G401.6 (cell line): Measurements from ENCODE around the gene GPHB5.
"Not testable (repeated sequence)": the region's sequence is repeated elsewhere in the genome, so short reads cannot be mapped to it uniquely, and the experiment has no call there.

ENCODE experiments used
- FAIRE-seq: peaks from 2 replicates; lab custom pipeline; 2012; peaks lifted over from hg19 to GRCh38; lab: Jason Lieb, UNC

The GPHB5 gene, protein sequence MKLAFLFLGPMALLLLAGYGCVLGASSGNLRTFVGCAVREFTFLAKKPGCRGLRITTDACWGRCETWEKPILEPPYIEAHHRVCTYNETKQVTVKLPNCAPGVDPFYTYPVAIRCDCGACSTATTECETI

DNA sequence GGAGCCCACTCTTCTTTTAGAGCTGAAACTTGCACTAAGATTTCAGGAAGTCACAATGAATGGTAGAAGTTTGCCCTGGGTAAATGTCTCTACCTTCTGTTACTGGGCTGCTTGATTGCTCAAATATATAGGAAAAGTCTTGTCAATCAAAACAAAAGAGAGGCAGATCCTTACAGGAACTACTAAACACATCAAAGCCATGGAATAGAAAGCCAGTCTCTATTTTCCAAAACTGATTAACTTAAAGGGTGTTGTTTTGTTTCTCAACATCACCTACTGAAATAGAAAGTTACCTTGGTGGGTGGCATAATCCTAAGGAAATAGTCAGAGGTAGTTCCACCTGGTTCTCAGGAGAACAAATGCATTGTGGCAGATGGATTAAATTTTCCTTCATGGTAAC is at the start of gene GPHB5:
GPHB5 (minus strand) TSS at position 101 of the 400 bp plus-strand sequence. CDS start 1,086 bp downstream, outside the sequence.
- FAIRE-seq: no peak

DNA sequence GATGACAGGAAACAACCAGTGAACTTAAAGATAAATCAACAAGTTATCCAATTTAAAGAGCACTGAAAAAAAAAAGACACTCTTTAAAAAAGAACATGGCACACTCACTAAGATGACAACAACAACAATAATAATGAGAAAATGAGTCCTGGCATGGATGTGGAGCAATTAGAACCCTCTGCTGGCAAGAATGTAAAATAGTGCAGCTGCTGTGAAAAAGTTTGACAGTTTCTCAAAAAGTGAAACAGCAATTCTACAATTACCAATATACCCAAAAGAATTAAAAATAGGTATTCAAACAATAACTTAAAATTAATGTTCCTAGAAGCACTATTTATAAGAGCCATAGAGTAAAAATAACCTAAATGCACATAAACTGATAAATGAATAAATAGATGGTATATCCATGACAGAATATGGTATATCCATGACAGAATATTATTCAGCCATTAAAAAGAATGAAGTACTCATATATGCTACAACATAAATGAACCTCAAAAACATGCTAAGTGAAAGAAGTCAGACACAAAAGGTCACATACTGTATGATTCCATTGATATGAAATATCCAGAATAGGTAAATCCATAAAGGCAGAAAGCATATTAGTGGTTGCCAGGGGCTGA is 49.1 kb upstream of the GPHB5 start:
- no peak for FAIRE-seq

DNA sequence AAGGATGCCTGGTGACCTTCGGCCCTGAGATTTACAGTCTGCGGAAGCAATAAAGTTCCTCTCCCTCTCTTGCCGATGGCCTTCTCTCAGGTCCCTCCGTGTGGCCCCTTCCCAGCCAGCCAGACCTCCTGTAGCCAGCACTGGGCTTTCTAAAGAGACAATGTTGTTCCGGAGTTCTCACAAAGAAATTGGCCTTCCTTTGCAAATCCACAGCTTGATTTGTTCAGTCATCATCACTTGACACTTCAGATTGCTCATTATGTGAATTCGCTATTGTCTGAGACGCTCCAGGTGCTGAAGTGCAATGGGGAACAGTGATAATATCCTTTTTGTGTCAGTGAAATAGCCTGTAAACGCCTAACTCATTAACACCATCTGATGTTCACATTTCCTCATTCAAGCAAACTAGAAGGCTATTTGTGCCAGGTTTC is 43.7 kb upstream of the GPHB5 start:
- no peak for FAIRE-seq

DNA sequence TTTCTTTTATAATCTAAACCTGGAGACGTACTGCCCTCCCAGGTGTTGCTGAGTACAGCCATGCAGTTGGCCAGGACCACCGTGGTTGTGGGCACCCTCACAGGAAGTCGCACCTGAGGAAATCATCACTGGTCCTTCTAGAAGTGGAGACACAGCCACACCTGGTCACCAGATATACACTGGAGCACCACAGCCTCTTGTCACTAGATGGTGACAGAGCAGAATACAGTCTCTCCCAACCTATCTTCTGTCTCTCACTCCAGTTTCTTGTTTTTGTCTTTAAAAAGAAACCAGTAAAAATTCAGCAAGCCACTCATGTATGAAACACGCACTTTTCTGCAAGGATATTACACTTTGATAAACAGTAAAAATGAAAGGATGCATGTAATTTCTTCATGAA is 43.1 kb upstream of the GPHB5 start:
- no peak for FAIRE-seq

DNA sequence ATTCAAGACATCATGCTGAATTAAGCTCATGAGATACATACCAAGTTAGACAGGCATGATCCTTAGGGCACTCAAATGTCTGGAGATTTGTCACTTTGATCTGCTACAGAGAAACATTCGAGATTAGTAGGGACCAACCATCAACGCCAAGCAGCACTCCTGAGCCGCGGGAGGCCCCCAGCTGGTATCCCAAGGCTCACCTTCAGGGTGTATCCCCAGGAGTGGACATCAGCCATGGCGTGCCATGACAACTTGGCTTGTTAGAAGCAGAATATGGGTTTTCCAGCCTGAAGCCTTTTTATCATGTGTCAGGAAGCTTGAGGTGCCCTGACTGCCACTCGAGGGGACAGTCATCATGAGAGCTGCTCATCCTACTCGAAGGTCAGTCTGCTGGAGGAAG is 39.1 kb upstream of the GPHB5 start:
- no peak for FAIRE-seq

DNA sequence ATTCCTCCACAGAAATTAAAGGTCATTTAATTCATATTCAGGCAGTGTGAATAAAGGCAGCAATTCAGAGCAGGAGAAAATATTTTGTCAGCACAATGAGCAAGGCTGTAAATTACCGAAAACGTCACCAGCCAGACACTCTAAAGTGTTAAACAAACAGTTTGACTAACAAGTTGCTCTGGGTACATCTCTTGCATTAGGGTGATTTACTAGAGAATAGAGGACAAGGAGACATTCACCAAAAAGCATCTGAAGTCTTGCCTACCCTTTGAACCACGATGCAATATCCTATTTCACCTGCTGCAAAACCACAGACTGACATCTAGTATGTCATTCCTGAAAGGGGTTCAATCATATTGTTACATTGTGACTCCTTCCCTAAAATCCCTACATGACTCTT is 27.1 kb upstream of the GPHB5 start:
- FAIRE-seq: no peak

DNA sequence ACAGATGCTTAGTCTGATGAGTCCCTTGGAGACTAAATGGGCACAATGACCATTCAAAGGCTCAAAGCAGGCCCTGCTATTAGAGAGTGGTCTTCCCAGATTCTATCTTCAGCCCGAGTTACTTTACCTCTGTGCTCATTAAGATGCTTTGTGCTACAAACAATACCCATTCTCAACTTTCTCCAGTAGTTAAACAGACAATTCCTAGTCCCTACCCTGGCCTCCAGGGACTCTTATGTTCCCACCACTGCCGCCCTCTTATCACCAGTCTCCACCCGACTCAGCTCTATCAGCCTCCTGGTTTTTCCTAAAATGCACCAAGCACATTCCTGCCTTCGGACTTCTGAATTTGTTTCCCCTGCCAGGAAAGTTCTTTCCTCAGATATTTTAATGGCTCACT is 25.6 kb upstream of the GPHB5 start:
- FAIRE-seq: no peak

DNA sequence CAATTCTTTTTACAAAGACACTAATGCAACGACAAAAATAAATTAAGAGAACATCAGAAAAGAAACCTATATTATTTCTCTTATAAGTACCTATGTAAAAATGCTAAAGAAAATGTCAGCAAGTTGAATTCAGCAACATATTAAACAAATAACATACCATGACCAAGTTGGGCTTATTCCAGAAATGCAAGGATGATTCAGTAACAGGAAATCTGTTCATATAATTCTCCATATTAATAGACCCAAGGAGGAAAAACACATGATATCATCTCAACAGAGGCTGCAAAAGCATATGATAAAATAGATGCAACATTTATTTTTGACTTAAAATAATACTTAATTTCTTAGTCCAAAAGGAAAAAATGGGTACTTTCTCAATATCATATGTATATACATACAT is 25.1 kb upstream of the GPHB5 start:
- no peak for FAIRE-seq

DNA sequence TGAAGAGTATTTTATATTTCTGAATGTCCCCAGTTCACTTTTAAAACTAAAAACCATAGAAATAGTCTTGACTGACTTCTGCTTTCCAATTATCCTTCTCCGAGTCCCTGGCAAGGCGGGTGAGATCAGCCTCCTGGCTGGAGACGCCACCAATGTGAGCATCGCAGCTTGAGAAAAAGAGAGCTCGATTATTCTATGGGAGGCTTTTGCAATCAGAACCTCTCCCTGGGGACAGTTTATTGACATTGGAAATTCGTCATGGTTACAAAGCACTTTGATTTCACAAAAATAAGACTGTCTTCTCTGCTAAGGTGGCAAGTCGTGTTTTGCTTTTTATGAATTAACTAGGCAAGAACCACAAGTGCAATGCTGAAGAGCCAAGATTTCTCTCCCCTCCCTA is 23.6 kb upstream of the GPHB5 start:
- FAIRE-seq: no peak

DNA sequence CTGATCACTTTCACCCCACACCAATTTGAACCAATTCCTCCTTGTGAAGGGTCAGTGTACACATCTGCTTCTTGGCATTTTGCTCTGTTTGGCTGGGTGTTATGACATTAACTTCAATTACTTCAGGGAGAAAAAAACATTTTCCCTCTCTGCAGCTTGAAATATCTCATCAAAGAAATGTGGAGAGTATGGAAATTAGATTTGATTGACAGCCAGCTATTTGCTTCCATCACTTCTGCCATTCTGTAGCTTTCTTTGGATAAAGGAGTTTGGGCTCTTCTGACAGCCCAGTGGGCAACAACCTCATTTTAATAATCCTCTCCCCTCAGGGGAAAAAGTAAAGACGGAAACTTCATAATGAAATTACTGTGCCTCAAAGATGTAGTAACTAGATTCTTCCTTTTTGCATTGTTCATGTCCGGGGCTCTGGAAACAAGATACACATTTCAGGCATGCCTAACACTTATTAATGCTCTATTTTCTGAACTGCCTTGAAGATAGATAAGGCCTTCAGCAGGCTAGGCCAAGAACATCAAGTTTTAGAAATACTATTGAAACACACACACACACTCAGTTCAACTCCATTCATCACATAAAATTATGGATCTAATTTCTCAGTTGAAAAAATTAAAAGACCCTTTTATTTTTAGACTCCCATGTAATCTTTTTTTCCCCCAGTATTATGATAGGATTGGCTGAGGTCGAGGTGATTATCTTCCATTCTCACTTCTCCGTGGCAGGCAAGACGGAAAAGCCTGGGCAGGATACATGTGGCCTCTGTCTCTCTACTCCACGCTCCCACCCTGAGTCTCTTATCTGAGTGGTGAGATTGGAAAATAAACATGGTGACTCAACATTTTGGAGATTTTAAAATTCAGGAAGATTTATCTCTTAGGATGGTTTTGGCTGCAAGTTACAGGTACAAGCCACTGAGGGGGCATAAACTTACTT is 10.3 kb upstream of the GPHB5 start:
- FAIRE-seq: no peak

DNA sequence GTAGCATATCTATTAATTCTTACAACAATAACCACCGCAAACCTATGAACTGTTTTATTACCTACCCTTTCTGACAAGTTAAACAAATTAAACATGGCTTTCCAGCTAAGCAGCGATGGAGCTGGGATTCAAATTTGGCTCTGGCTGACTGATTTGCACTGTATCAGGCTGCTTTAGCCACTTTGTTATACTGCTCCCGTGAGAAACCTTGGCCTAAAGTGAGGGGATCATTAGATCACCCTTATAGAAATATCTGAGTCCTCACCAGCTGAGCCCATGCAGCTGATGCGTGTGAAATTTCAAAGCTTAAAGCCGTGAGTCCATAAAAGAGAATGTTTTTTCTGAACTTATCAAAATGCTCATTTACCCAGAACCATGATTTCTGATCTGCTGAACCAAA is 8.1 kb upstream of the GPHB5 start:
- no peak for FAIRE-seq

DNA sequence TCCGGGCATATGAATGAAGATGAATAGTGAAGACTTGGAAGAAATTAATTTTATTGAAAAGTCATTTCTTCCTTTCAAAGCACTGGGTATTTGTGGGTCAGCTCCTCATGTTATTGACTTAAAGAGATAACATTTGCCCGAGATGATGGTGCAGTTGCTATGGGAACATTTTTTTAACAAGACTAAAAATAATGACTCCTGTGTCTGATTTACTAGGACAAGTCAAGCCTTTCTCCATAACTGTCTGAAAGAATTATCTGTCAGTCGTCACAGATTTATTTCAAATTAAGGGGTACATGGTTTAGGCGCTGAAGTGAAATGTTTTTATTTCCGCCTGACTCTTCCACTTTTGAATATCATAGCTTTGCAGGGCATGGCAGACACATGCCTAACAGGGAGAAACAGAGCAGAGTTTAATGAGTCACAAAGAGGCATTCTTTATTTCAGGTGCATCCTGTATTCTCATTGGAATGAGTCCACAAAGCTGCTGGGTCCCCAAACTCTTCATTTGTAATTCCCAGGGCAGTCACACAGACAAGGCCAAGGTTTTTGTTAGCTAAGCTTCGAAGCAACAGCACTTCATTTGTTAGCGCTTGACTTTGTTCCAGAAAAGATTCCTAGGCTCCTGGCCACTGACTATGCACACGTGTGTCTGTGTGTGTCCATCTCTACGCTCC is 4.3 kb upstream of the GPHB5 start:
- FAIRE-seq: no peak

DNA sequence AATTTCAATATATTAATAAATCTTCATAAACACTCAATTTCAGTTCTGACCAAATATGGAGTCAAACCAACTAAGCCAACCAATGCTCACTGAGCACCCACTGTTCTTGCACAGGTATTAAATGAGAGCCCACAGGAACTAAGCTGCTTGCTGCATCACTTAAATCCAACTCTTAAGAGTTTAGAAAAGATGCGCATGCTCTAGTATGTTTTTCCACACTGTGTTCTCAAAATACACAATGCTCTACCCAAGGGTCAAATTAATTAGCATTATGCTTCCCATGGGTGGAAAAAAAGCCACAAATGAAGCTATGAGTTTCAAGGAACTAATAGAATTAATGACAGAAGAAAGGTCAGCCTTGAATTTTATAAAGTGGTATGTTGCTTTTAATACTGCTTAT is 3.7 kb upstream of the GPHB5 start:
- no peak for FAIRE-seq

DNA sequence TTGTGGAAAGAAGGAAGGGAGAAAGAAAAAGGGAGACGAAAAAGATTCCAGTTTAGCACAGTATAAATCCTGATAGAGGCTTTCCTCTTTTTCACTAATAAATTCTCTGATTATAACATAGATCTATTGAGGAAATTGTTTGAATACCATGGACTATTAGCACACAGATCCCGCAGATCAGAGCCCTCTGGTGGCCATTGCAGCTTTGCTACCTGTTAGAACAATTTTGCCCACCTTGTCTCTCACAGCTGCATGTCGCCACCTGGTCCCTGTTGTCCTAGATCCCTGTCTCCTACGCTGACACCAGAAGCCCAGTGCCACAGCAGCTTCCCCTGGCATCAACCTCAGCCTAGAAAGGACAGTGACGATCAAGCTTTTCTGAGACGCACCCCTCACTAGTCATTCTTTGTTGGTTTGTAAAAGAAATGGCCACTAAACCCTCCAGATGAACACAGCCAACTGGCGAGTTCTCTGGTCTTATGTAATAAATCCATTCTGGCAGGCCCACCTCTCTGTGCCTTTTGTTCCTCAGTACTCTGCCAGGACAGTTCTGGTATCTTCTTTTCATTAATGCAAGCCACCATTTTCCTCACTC is 9.9 kb downstream of the GPHB5 start:
- FAIRE-seq: no peak

DNA sequence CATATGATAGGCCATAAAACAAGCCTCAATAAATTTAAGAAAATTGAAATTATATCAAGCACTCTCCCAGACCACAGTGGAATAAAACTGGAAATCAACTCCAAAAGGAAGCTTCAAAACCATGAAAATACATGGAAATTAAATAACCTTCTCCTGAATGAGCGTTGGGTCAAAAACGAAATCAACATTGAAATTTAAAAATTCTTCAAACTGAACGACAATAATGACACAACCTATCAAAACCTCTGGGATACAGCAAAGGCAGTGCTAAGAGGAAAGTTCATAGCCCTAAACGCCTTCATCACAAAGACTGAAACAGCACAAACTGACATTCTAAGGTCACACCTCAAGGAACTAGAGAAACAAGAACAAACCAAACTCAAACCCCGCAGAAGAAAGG is 14.3 kb downstream of the GPHB5 start:
- FAIRE-seq: not testable (repeated sequence)

DNA sequence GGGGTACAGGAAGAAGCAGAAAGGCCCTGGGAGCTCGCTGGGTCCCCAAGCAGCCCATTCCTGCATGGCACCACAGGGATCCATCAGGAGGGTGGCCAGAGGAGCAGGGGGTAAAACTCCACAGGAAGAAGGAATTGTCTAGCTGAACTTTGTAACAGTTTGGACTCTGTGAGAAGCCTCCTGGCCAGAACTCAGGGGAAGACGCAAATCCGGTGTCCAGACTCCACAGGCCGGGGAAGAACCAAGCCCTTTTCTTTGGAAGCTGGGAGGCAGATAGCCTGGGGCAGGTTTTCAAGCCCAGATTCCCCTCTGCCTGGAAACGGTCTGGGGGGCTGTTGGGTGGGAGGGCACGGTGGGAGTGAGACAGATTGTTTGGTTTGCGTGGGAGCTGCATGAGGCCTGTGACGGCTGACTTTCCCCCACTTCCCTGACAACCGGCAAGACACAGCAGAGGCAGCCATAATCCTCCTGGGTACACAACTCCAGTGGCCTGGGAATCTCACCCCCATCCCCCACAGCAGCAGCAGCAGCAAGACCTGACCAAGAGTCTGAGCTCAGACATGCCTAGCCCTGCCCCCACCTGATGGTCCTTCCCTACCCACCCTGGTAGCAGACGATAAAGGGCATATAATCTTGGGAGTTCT is 16.7 kb downstream of the GPHB5 start:
- FAIRE-seq: no peak

DNA sequence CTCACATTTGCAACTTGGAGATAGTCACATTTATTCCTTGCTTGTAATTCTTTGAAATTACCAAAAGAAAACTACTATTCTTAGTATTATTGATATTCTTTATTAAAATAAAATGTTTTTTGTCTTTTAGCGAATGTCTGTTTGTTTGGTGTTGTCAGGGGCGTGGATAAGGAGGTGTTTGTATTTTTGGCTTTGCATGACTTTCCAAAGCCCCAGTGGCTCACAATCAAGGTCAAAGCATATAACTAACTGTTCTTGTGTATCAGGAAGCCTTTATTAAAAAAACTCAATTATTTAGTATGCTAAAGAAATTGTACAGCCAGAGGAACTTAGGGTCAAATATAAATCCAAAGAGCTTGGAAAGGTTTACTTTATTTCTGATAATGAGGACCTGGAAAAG is 17.9 kb downstream of the GPHB5 start:
- no peak for FAIRE-seq

DNA sequence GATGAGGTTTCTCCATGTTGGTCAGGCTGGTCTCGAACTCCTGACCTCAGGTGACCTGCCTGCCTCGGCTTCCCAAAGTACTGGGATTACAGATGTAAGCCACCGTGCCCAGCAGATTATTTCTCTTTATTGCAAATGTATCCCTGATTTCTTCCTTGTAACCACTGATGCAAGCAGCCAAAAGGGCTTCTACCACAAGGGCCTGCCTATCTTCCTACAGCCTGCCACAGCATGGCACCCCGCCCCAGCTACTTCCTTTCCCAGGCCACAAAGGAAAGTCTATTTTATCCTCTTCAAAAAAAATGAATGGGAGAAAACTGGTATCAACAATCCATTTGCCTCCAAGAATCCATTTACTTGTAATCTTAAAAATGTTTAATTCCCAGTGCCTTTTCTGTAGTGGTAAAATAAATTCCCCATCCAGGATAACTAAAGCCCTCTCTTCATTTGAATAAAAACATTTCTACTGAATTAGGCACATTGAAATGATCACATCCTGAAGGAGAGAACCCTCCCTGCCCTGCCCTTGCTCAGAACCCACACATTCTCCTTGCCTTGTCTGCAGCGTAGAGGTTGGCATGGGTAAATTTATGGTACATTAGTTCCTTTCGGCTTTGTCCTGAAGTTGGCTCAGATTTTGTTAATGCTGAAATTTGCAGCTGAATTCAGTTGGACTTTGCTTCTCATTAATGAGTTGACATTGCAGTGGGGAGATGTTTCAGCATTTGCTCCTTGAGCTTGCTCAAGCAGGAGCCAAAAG is 19.2 kb downstream of the GPHB5 start:
- no peak for FAIRE-seq

DNA sequence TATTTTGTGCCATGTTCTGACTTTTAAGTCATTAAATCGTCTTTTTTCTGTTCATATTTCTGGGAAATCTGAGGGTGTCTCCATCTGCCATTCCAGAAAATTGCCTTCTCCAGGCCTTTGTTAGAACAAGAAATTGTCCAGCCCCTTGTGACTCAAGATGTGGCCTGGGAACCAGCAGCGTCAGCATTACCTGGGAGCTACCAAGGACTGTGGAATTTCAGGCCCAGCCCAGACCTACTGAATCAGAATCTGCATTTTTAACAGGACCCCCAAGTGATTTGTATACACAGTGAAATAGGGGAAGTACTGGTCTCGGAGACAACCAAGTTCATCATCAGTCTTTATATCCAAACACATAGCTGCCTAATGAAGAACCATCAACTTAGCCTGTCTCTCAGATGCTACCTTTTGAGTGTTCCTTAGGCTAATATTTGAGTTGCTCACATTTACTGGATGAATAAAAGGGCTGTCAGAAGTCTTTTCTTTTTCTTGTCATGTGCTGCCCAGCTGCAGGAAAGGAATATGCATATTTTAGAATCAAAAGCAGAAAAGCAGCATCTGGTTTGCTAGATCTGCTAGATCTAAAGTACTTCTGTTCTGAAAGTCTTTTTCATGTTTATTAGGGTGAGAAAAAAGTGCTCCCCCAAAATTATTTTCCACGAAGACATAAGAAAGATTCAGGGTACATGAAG is 21.2 kb downstream of the GPHB5 start:
- no peak for FAIRE-seq

DNA sequence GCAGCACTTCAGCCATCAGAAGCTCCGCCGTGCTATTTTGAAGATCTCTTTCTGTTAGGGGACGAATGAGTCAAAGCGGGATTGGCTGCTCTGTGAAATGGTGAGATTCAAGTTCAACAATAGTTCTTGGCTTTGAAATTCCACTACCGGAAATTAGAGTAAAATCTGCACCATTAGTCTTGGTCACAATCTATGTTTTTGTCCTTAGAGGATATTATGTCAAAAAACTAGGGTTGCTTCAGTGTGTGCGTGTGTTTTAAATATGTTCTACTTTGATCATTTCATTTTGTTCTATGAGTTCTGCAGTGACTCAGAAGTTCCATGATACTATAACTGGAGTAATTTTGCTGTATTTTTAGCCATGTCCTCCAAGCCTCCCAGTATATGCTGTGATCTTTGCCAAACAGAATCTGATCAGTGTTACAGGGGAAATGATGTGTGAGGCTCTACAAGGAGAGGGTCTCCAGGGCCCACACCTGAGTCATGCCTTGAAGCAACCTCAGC is 22.6 kb downstream of the GPHB5 start:
- FAIRE-seq: no peak
